ENCODE data around the gene ATCAY. TPM values are rescaled to one million over a fixed set of nuclear protein-coding genes. Genes with fewer than 3 reads are reported as not detected.

ATCAY gene
- total and polyA plus RNA-seq, 5 donors from 2014 or later: not detected

DNA sequence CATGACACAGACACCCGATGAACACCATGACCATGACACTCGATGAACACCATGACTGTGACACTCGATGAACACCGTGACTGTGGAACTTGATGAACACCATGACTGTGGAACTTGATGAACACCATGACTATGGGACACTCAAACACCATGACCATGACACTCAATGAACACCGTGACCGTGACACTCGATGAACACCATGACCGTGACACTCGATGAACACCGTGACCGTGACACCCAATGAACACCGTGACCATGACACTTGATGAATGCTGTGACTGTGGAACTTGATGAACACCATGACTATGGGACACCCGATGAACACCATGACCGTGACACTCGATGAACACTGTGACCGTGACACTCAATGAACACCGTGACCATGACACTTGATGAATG lies 43.2 kb upstream of the ATCAY start:
- Mint-ChIP-seq H3K9me3 (peaks cover 0 to 3% (median 0%) of the 10 kb centered on the region in 7 donors), H3K36me3 (no peaks in the 10 kb centered on the region), H3K27ac (no peak overlapping the region), H3K27me3 (no peaks in the 10 kb centered on the region), H3K4me3 (no peak overlapping the region), H3K4me1 (no peaks in the 10 kb centered on the region)
- H3K36me3 ChIP-seq (ENCODE audit: control insufficient read depth, insufficient read depth, low read length): no peaks in the 10 kb centered on the region
- H3K4me3 ChIP-seq (ENCODE audit: low read depth, low read length): no peak overlapping the region
- ATAC-seq (ENCODE audit: low read depth in 2 of 2) (no peak), DNase-seq (no peak)
- H3K27ac ChIP-seq (ENCODE audit: insufficient read depth, low read length, poor library complexity, severe bottlenecking): no peak overlapping the region
- no peaks in the 10 kb centered on the region for H3K27me3 ChIP-seq (ENCODE audit: control insufficient read depth, insufficient read depth, low read length)
- no peaks in the 10 kb centered on the region for H3K4me1 ChIP-seq (ENCODE audit: control insufficient read depth, insufficient read depth, low read length, poor library complexity, severe bottlenecking)
- H3K9me3 ChIP-seq (ENCODE audit: control insufficient read depth in 2 of 2, low read length in 2 of 2): no peaks in the 10 kb centered on the region

DNA sequence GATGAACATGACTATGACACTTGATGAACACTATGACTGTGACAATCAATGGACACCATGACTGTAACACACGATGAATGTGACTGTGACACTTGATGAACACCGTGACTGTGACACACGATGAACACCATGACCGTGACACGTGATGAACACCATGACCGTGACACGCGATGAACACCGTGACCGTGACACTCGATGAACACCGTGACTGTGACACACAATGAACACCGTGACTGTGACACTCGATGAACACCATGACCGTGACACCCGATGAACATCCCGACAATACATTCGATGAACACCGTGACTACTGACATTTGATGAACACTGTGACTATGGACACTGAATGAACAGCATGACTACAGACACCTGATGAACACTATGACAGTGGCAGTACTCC lies 42.6 kb upstream of the ATCAY start:
- ATAC-seq (ENCODE audit: low read depth in 2 of 2) (no peak), DNase-seq (no peak)
- H3K9me3 Mint-ChIP-seq: peaks cover 0 to 3% (median 0%) of the 10 kb centered on the region in 7 donors
- no peaks in the 10 kb centered on the region for H3K27me3 Mint-ChIP-seq
- no peaks in the 10 kb centered on the region for H3K36me3 Mint-ChIP-seq
- H3K27ac ChIP-seq (ENCODE audit: insufficient read depth, low read length, poor library complexity, severe bottlenecking): no peak overlapping the region
- no peaks in the 10 kb centered on the region for H3K4me1 Mint-ChIP-seq
- peak overlapping the region in 1 of 3 donors; percentile 33 for H3K27ac Mint-ChIP-seq
- no peak overlapping the region for H3K4me3 ChIP-seq (ENCODE audit: low read depth, low read length)
- H3K9me3 ChIP-seq (ENCODE audit: control insufficient read depth in 2 of 2, low read length in 2 of 2): no peaks in the 10 kb centered on the region
- H3K36me3 ChIP-seq (ENCODE audit: control insufficient read depth, insufficient read depth, low read length): no peaks in the 10 kb centered on the region
- H3K4me1 ChIP-seq (ENCODE audit: control insufficient read depth, insufficient read depth, low read length, poor library complexity, severe bottlenecking): no peaks in the 10 kb centered on the region
- H3K27me3 ChIP-seq (ENCODE audit: control insufficient read depth, insufficient read depth, low read length): no peaks in the 10 kb centered on the region
- peak overlapping the region in 1 of 4 donors; percentile 43 for H3K4me3 Mint-ChIP-seq

DNA sequence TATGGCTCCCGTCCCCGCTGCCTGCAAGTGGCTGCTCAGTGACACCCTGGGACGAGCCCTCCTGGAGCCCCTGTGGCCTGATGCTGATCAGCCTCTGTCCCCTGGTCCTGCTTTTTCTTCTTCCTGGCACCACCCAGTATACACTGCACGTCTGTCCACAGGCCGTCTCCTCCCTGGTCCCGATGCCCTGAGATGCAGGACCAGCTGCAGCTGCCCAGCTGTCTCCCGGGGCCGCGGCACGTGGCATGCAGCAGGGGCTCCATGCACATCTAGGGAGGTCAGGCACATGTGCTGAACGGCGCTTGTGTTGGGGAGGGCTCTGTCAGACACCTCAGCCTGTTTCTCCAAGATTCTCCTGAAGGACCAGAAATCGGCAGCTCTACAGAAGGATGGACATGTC lies 41.8 kb upstream of the ATCAY start:
- Histone ChIP-seq H3K4me1 (ENCODE audit: control insufficient read depth, insufficient read depth, low read length, poor library complexity, severe bottlenecking) (no peaks in the 10 kb centered on the region), H3K27ac (ENCODE audit: insufficient read depth, low read length, poor library complexity, severe bottlenecking) (no peak overlapping the region), H3K9me3 (ENCODE audit: control insufficient read depth in 2 of 2, low read length in 2 of 2) (no peaks in the 10 kb centered on the region), H3K4me3 (ENCODE audit: low read depth, low read length) (no peak overlapping the region), H3K36me3 (ENCODE audit: control insufficient read depth, insufficient read depth, low read length) (no peaks in the 10 kb centered on the region), H3K27me3 (ENCODE audit: control insufficient read depth, insufficient read depth, low read length) (no peaks in the 10 kb centered on the region)
- no peaks in the 10 kb centered on the region for H3K27me3 Mint-ChIP-seq
- no peaks in the 10 kb centered on the region for H3K4me1 Mint-ChIP-seq
- H3K4me3 Mint-ChIP-seq: no peak overlapping the region
- no peak overlapping the region for H3K27ac Mint-ChIP-seq
- DNase-seq: no peak
- peaks cover 0 to 3% (median 0%) of the 10 kb centered on the region in 7 donors for H3K9me3 Mint-ChIP-seq
- H3K36me3 Mint-ChIP-seq: no peaks in the 10 kb centered on the region
- ATAC-seq (ENCODE audit: low read depth in 2 of 2): no peak

DNA sequence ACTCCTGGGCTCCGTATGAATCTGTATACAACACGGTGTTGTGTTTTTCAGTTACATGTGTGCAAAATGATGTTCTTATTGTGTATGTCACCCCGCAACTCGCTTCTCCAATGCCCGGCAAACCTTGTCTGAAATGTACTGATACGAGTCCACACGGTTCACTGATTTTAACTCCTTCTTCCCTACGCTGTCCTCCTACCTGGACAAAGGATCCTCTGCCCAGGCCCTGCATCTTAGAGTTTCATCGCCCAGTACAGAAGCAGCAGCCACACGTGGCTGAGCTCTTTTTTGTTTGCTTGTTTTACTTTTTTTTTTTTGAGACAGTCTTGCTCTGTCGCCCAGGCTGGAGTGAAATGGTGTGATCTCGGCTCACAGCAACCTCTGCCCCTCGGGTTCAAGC lies 40.5 kb upstream of the ATCAY start:
- Mint-ChIP-seq H3K9me3 (peaks cover 0 to 3% (median 0%) of the 10 kb centered on the region in 7 donors), H3K36me3 (no peaks in the 10 kb centered on the region), H3K4me3 (no peak overlapping the region), H3K27me3 (no peaks in the 10 kb centered on the region), H3K4me1 (no peaks in the 10 kb centered on the region), H3K27ac (no peak overlapping the region)
- H3K4me1 ChIP-seq (ENCODE audit: control insufficient read depth, insufficient read depth, low read length, poor library complexity, severe bottlenecking): no peaks in the 10 kb centered on the region
- no peaks in the 10 kb centered on the region for H3K9me3 ChIP-seq (ENCODE audit: control insufficient read depth in 2 of 2, low read length in 2 of 2)
- no peaks in the 10 kb centered on the region for H3K36me3 ChIP-seq (ENCODE audit: control insufficient read depth, insufficient read depth, low read length)
- no peaks in the 10 kb centered on the region for H3K27me3 ChIP-seq (ENCODE audit: control insufficient read depth, insufficient read depth, low read length)
- H3K4me3 ChIP-seq (ENCODE audit: low read depth, low read length): no peak overlapping the region
- DNase-seq (no peak), ATAC-seq (ENCODE audit: low read depth in 2 of 2) (no peak)
- no peak overlapping the region for H3K27ac ChIP-seq (ENCODE audit: insufficient read depth, low read length, poor library complexity, severe bottlenecking)

DNA sequence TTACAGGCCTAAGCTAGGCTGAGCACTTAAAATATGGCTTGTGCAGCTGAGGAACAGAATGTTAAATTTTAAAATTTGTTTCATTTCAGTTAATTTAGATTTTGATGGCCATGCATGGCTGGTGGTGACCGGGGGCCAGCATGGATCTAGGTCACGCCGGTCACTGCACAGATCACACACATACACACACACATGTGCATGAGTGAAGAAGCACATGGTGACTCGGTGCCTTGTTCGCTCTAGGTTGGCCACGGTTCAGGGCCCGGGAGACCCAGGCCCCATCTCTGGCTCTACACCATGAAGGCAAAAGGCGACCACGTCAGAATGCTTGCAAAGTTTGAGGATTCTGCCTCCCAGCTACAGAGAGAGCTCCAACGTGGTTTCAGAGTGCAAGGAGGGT lies 39.7 kb upstream of the ATCAY start:
- Mint-ChIP-seq H3K27ac (no peak overlapping the region), H3K36me3 (no peaks in the 10 kb centered on the region), H3K4me1 (no peaks in the 10 kb centered on the region), H3K27me3 (no peaks in the 10 kb centered on the region), H3K9me3 (peaks cover 0 to 3% (median 0%) of the 10 kb centered on the region in 7 donors), H3K4me3 (no peak overlapping the region)
- H3K9me3 ChIP-seq (ENCODE audit: control insufficient read depth in 2 of 2, low read length in 2 of 2): no peaks in the 10 kb centered on the region
- no peak overlapping the region for H3K27ac ChIP-seq (ENCODE audit: insufficient read depth, low read length, poor library complexity, severe bottlenecking)
- H3K36me3 ChIP-seq (ENCODE audit: control insufficient read depth, insufficient read depth, low read length): no peaks in the 10 kb centered on the region
- ATAC-seq (ENCODE audit: low read depth in 2 of 2) (no peak), DNase-seq (no peak)
- H3K4me3 ChIP-seq (ENCODE audit: low read depth, low read length): no peak overlapping the region
- H3K27me3 ChIP-seq (ENCODE audit: control insufficient read depth, insufficient read depth, low read length): no peaks in the 10 kb centered on the region
- no peaks in the 10 kb centered on the region for H3K4me1 ChIP-seq (ENCODE audit: control insufficient read depth, insufficient read depth, low read length, poor library complexity, severe bottlenecking)

DNA sequence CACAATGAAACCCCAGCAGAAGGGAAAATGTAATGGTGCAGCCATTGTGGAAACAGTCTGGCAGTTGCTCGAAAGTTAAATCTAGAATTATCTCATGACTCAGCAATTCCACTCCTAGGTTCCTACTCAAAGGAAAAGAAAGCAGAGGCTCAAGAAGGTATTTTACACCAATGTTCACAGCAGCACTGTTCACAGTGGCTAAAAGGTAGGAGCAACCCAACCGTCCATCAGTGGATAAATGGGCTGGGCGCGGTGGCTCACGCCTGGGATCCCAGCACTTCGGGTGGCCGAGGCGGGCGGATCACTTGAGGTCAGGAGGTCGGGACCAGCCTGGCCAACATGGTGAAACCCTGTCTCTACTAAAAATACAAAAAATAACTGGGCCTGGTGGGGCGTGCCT lies 37.5 kb upstream of the ATCAY start:
- H3K4me1 Mint-ChIP-seq: no peaks in the 10 kb centered on the region
- no peaks in the 10 kb centered on the region for H3K36me3 Mint-ChIP-seq
- H3K27ac Mint-ChIP-seq: no peak overlapping the region
- H3K36me3 ChIP-seq (ENCODE audit: control insufficient read depth, insufficient read depth, low read length): no peaks in the 10 kb centered on the region
- no peak overlapping the region for H3K27ac ChIP-seq (ENCODE audit: insufficient read depth, low read length, poor library complexity, severe bottlenecking)
- no peaks in the 10 kb centered on the region for H3K27me3 Mint-ChIP-seq
- no peak for DNase-seq
- no peak overlapping the region for H3K4me3 Mint-ChIP-seq
- no peaks in the 10 kb centered on the region for H3K27me3 ChIP-seq (ENCODE audit: control insufficient read depth, insufficient read depth, low read length)
- no peaks in the 10 kb centered on the region for H3K4me1 ChIP-seq (ENCODE audit: control insufficient read depth, insufficient read depth, low read length, poor library complexity, severe bottlenecking)
- H3K4me3 ChIP-seq (ENCODE audit: low read depth, low read length): no peak overlapping the region
- no peak for ATAC-seq (ENCODE audit: low read depth in 2 of 2)
- H3K9me3 Mint-ChIP-seq: peaks cover 0 to 4% (median 0%) of the 10 kb centered on the region in 7 donors
- H3K9me3 ChIP-seq (ENCODE audit: control insufficient read depth in 2 of 2, low read length in 2 of 2): no peaks in the 10 kb centered on the region

DNA sequence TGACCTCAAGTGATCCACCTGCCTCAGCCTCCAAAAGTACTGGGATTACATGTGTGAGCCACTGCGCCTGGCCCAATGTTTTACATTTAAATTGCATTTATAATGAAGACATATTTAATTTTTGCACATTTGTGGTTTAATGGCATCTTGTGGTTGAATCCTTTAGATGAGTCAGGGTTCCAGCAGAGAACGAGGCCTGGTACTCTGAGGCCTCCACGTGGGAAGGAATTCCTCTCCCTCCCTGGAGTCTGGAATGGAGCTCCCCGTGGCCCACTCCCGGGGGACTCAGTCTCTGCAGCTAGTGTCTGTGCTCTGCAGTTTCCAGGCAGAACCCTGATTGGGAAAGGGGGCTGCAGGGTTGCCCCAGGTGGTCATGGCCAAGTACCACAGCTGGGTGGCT lies 35.9 kb upstream of the ATCAY start:
- DNase-seq (no peak), ATAC-seq (ENCODE audit: low read depth in 2 of 2) (no peak)
- Mint-ChIP-seq H3K4me3 (no peak overlapping the region), H3K27ac (no peak overlapping the region), H3K27me3 (no peaks in the 10 kb centered on the region), H3K4me1 (no peaks in the 10 kb centered on the region), H3K36me3 (no peaks in the 10 kb centered on the region), H3K9me3 (peaks cover 0 to 3% (median 0%) of the 10 kb centered on the region in 7 donors)
- no peak overlapping the region for H3K4me3 ChIP-seq (ENCODE audit: low read depth, low read length)
- H3K27me3 ChIP-seq (ENCODE audit: control insufficient read depth, insufficient read depth, low read length): no peaks in the 10 kb centered on the region
- H3K36me3 ChIP-seq (ENCODE audit: control insufficient read depth, insufficient read depth, low read length): no peaks in the 10 kb centered on the region
- no peak overlapping the region for H3K27ac ChIP-seq (ENCODE audit: insufficient read depth, low read length, poor library complexity, severe bottlenecking)
- no peaks in the 10 kb centered on the region for H3K9me3 ChIP-seq (ENCODE audit: control insufficient read depth in 2 of 2, low read length in 2 of 2)
- no peaks in the 10 kb centered on the region for H3K4me1 ChIP-seq (ENCODE audit: control insufficient read depth, insufficient read depth, low read length, poor library complexity, severe bottlenecking)

DNA sequence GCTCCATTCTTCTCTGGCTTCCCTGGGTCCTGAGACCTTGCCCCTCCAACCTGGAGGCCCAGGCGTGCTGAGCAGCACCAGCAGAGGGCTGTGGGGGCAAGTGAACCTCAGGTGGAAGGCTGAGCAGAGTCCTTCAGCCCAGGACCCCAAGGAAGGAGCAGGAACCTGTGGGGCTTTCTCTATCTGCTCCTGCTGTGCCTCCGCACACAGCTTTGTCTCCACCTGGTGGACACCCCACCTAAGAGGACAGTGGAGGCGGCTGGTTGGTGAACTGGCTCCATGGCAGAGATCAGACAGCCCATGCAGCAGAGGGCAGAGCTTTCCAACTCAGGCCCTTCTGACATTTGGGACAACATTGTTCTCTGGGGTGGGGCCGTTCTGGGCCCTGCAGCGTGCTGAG lies 31.4 kb upstream of the ATCAY start:
- Mint-ChIP-seq H3K9me3 (peaks cover 0 to 4% (median 2%) of the 10 kb centered on the region in 7 donors), H3K4me1 (no peaks in the 10 kb centered on the region), H3K27ac (no peak overlapping the region), H3K36me3 (peaks cover 5% of the 10 kb centered on the region), H3K4me3 (no peak overlapping the region), H3K27me3 (no peaks in the 10 kb centered on the region)
- Histone ChIP-seq H3K4me3 (ENCODE audit: low read depth, low read length) (no peak overlapping the region), H3K36me3 (ENCODE audit: control insufficient read depth, insufficient read depth, low read length) (no peaks in the 10 kb centered on the region), H3K9me3 (ENCODE audit: control insufficient read depth in 2 of 2, low read length in 2 of 2) (peaks cover 0 to 8% of the 10 kb centered on the region in 2 experiments), H3K4me1 (ENCODE audit: control insufficient read depth, insufficient read depth, low read length, poor library complexity, severe bottlenecking) (no peaks in the 10 kb centered on the region), H3K27ac (ENCODE audit: insufficient read depth, low read length, poor library complexity, severe bottlenecking) (no peak overlapping the region), H3K27me3 (ENCODE audit: control insufficient read depth, insufficient read depth, low read length) (no peaks in the 10 kb centered on the region)
- DNase-seq (peak in 2 of 3 donors; percentile 36 to 39), ATAC-seq (ENCODE audit: low read depth in 2 of 2) (peak in 1 of 2 donors; percentile 50)

All from CD4-positive, CD25-positive, alpha-beta regulatory T cell (primary cell).